Hepatocyte (in vitro differentiated cells): ENCODE data around the gene RIMBP2. TPM values are rescaled to one million over a fixed set of nuclear protein-coding genes. Genes with fewer than 3 reads are reported as not detected.

Experiments used
- DNase-seq: peaks from one replicate; pipeline ENCODE4 v3.0.0-alpha.2; 2016; ENCODE audit warnings: low spot score
- H2AFZ ChIP-seq: fragments of 200-600 bp; sonication (generic); 2 replicates; pipeline ENCODE4 v1.6.0; 2016; ENCODE audit warnings: antibody characterized with exemption, mild to moderate bottlenecking
- H3K27ac ChIP-seq: fragments of 200-600 bp; sonication (generic); 2 replicates; pipeline ENCODE4 v1.5.1; 2016; ENCODE audit warnings: mild to moderate bottlenecking
- H3K27me3 ChIP-seq: fragments of 200-600 bp; sonication (generic); 2 replicates; pipeline ENCODE4 v1.6.1; 2016
- H3K36me3 ChIP-seq: fragments of 200-600 bp; sonication (generic); replicated peaks from 2 replicates; pipeline ENCODE4 v1.5.1; 2016; ENCODE audit warnings: low read depth; ENCODE audit not compliant: insufficient read depth
- H3K4me1 ChIP-seq: fragments of 200-600 bp; sonication (generic); 2 replicates; pipeline ENCODE4 v1.5.1; 2016; ENCODE audit warnings: mild to moderate bottlenecking, moderate library complexity; ENCODE audit not compliant: insufficient read depth
- H3K4me2 ChIP-seq: fragments of 200-600 bp; sonication (generic); 2 replicates; pipeline ENCODE4 v1.6.0; 2016
- H3K4me3 ChIP-seq: fragments of 200-600 bp; sonication (generic); 2 replicates; pipeline ENCODE4 v1.5.1; 2016; ENCODE audit warnings: mild to moderate bottlenecking
- H3K79me2 ChIP-seq: fragments of 200-600 bp; sonication (generic); 2 replicates; pipeline ENCODE4 v1.6.0; 2017; ENCODE audit warnings: mild to moderate bottlenecking
- H3K9me2 ChIP-seq: fragments of 200-600 bp; sonication (generic); replicated peaks from 2 replicates; pipeline ENCODE4 v1.6.0; 2017; ENCODE audit warnings: mild to moderate bottlenecking; ENCODE audit not compliant: insufficient read depth
- H3K9me3 ChIP-seq: fragments of 200-600 bp; sonication (generic); 2 replicates; pipeline ENCODE4 v1.5.1; 2016; ENCODE audit warnings: low read depth, mild to moderate bottlenecking
- H4K20me1 ChIP-seq: fragments of 200-600 bp; sonication (generic); 2 replicates; pipeline ENCODE4 v1.6.0; 2016; ENCODE audit warnings: mild to moderate bottlenecking; ENCODE audit not compliant: insufficient read depth, poor library complexity, severe bottlenecking
- CTCF ChIP-seq: fragments of 200-600 bp; sonication (generic); IDR thresholded peaks from 2 replicates; pipeline ENCODE4 v1.5.1; 2016; ENCODE audit warnings: antibody characterized with exemption, mild to moderate bottlenecking; ENCODE audit not compliant: poor library complexity
- EZH2 ChIP-seq: fragments of 200-600 bp; sonication (generic); IDR thresholded peaks from 2 replicates; pipeline ENCODE4 v1.6.1; 2016; ENCODE audit warnings: antibody characterized with exemption, mild to moderate bottlenecking, borderline replicate concordance
- EZH2phosphoT487 ChIP-seq: fragments of 200-600 bp; sonication (generic); IDR thresholded peaks from one replicate; pipeline ENCODE4 v1.6.1; 2018; ENCODE audit warnings: antibody characterized with exemption, mild to moderate bottlenecking, low read depth, moderate library complexity; ENCODE audit not compliant: unreplicated experiment, severe bottlenecking
- WGBS: methylation state at CpG from one replicate; pipeline ENCODE4 v1.1.6; 2016; ENCODE audit warnings: low lambda C conversion rate; ENCODE audit errors: missing lambda C conversion rate; 5-methylcytosine and 5-hydroxymethylcytosine counted together
- polyA plus RNA-seq: library from polyadenylated mRNA; unstranded; fragments of >200 nt; fragmentation: Nextera tagmentation; extraction: Ambion mirVana; gene quantifications from 2 replicates; pipeline ENCODE4 v1.2.1, GENCODE V29; 2016
- total RNA-seq: library from RNA; depleted of rRNA; stranded (reverse); fragments of >200 nt; gene quantifications from 2 replicates; pipeline ENCODE4 v1.2.3, GENCODE V29; 2014

The RIMBP2 gene
- total and polyA plus RNA-seq, 2 experiments from 2014 or later: 2.5 to 4.4 TPM

GRCh38 chr12:130527239-130527638 lies 188.9 kb downstream of the RIMBP2 start:
- no peaks in the 10 kb centered on the region for H3K36me3 ChIP-seq
- no peak for DNase-seq
- H3K9me3 ChIP-seq: no peaks in the 10 kb centered on the region
- H3K27me3 ChIP-seq: no peaks in the 10 kb centered on the region
- no peaks in the 10 kb centered on the region for H3K9me2 ChIP-seq
- no peak for TF ChIP-seq EZH2
- no peak for TF ChIP-seq EZH2phosphoT487
- no peak for TF ChIP-seq CTCF
- H4K20me1 ChIP-seq: no peaks in the 10 kb centered on the region
- no peak overlapping the region for H3K4me3 ChIP-seq
- H3K4me2 ChIP-seq: no peak overlapping the region
- WGBS: 33% methylated on average over 2 of the region's 2 CpGs
- H2AFZ ChIP-seq: no peak overlapping the region
- H3K4me1 ChIP-seq: no peaks in the 10 kb centered on the region
- H3K27ac ChIP-seq: no peak overlapping the region
- H3K79me2 ChIP-seq: no peaks in the 10 kb centered on the region

GRCh38 chr12:130526813-130527212 lies 189.3 kb downstream of the RIMBP2 start:
- H4K20me1 ChIP-seq: no peaks in the 10 kb centered on the region
- H3K79me2 ChIP-seq: no peaks in the 10 kb centered on the region
- WGBS: 6% methylated on average over 6 of the region's 6 CpGs
- no peaks in the 10 kb centered on the region for H3K9me3 ChIP-seq
- H2AFZ ChIP-seq: no peak overlapping the region
- H3K4me3 ChIP-seq: no peak overlapping the region
- no peak overlapping the region for H3K27ac ChIP-seq
- no peaks in the 10 kb centered on the region for H3K36me3 ChIP-seq
- no peaks in the 10 kb centered on the region for H3K27me3 ChIP-seq
- no peaks in the 10 kb centered on the region for H3K4me1 ChIP-seq
- no peak overlapping the region for H3K4me2 ChIP-seq
- peak; percentile 64 for DNase-seq
- H3K9me2 ChIP-seq: no peaks in the 10 kb centered on the region
- TF ChIP-seq CTCF (no peak), EZH2 (no peak), EZH2phosphoT487 (no peak)

DNA sequence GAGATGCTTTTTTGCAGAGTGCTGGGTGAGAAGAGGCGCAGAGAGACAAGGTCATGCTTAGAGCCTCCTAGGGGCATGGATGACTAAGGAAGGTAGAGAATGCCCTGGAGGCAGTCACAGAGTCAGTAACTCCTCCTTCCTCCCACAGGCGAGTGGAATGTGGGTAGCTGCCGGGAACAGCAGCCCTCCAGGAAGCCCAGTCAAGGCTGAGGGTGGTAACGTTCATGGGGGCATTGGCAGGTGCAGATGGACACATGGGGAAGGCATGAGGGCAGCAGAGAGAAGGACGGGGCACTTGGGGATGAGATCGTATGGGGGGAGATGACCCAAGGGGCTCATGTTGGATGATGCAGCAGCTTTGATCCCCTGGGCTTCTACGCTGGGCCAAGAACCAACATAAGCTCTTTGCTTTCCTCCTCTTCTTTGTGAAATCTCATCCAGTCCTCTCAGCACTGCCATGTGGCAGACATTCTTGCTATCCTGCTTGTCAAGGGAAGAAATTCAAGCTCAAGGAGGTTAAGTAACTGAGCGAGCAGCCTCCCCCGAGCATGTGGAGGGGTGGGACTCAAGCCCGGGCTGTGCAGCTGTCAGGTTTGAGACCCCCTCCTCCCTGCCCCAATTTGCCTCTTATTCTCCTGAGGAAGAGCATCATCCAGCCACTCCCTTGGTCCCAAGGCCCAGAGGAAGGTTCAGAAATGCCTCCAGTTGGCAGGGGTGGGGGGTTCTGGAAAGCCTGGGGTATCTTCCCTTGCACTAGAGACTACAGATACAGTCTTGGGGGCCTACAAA lies 190.5 kb downstream of the RIMBP2 start:
- Histone ChIP-seq H3K27ac (no peak overlapping the region), H3K4me3 (no peak overlapping the region), H3K4me2 (no peak overlapping the region), H3K4me1 (no peaks in the 10 kb centered on the region), H3K36me3 (no peaks in the 10 kb centered on the region), H2AFZ (no peak overlapping the region), H3K79me2 (no peaks in the 10 kb centered on the region), H3K27me3 (no peaks in the 10 kb centered on the region), H3K9me3 (no peaks in the 10 kb centered on the region), H3K9me2 (no peaks in the 10 kb centered on the region), H4K20me1 (no peaks in the 10 kb centered on the region)
- no peak for DNase-seq
- WGBS: 87% methylated on average over 10 of the region's 10 CpGs
- TF ChIP-seq CTCF (no peak), EZH2phosphoT487 (no peak), EZH2 (no peak)

DNA sequence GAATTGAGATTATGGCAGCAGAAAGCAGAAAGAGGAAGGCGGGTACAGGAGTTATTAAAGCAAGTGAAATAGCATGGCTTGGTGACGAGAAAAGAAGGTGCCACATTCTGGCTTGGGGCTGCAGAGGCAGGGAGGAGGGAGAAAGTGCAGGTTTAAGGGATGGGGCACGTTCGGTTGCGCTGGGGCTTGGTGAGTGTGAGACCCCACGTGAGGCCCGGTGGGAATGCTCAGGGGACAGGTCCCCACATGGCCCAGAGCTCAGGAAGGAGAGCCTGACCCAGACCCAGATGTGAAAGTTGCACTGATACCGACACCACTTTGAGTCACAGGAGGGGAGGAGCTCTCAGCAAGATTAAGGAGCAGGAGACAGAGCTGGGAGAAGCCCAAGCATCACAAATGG lies 191.3 kb downstream of the RIMBP2 start:
- Histone ChIP-seq H3K9me2 (no peaks in the 10 kb centered on the region), H3K9me3 (no peaks in the 10 kb centered on the region), H3K4me3 (no peak overlapping the region), H3K4me1 (no peaks in the 10 kb centered on the region), H2AFZ (no peak overlapping the region), H3K79me2 (no peaks in the 10 kb centered on the region), H3K27me3 (no peaks in the 10 kb centered on the region), H3K4me2 (no peak overlapping the region), H3K27ac (no peak overlapping the region), H3K36me3 (no peaks in the 10 kb centered on the region), H4K20me1 (no peaks in the 10 kb centered on the region)
- no peak for TF ChIP-seq CTCF
- no peak for TF ChIP-seq EZH2phosphoT487
- no peak for TF ChIP-seq EZH2
- DNase-seq: no peak
- WGBS: 89% methylated on average over 8 of the region's 8 CpGs
